Measurements from ENCODE around the gene RNASE8. TPM values are rescaled to one million over a fixed set of nuclear protein-coding genes. Genes with fewer than 3 reads are reported as not detected.

RNASE8 gene
- total RNA-seq, 1 experiment from 2014 or later, result not detected

- H3K4me3 ChIP-seq (ENCODE audit: low read length), result no peak overlapping the region
- no peak overlapping the region for H3K4me2 ChIP-seq (ENCODE audit: low read depth, low read length, poor library complexity, severe bottlenecking)
- H2AFZ ChIP-seq (ENCODE audit: low read length), result no peak overlapping the region
These were observed 34.8 kb downstream of the RNASE8 start for GRCh38 chr14:21092273-21093011.

GRCh38 chr14:21093018-21093417, 35.4 kb downstream of the RNASE8 start:
- Histone ChIP-seq H3K4me1 (ENCODE audit: low read length) (no peaks in the 10 kb centered on the region), H3K9me3 (ENCODE audit: low read length) (no peaks in the 10 kb centered on the region), H4K20me1 (ENCODE audit: insufficient read depth, low read depth, low read length) (peaks cover 6% of the 10 kb centered on the region; the same call in 1 of the 2 replicates), H3K9ac (ENCODE audit: low read length) (no peak overlapping the region), H3K27me3 (ENCODE audit: low read length) (no peaks in the 10 kb centered on the region), H3K27ac (ENCODE audit: low read length) (no peak overlapping the region), H3K79me2 (ENCODE audit: low read length) (no peaks in the 10 kb centered on the region), H2AFZ (ENCODE audit: low read length) (no peak overlapping the region), H3K36me3 (ENCODE audit: insufficient read depth, low read length) (no peaks in the 10 kb centered on the region), H3K4me2 (ENCODE audit: low read depth, low read length, poor library complexity, severe bottlenecking) (no peak overlapping the region), H3K4me3 (ENCODE audit: low read length) (no peak overlapping the region), H3K9me2 (replicated peaks; ENCODE audit: insufficient read depth, low read length) (no peaks in the 10 kb centered on the region)
- no peak for DNase-seq

More at GRCh38 chr14:21092273-21093011, 34.8 kb downstream of the RNASE8 start:
- peaks cover 6% of the 10 kb centered on the region; the same call in 1 of the 2 replicates for H4K20me1 ChIP-seq (ENCODE audit: insufficient read depth, low read depth, low read length)
- no peaks in the 10 kb centered on the region for H3K27me3 ChIP-seq (ENCODE audit: low read length)
- no peaks in the 10 kb centered on the region for H3K9me3 ChIP-seq (ENCODE audit: low read length)
- peak; percentile 95 for DNase-seq
- H3K36me3 ChIP-seq (ENCODE audit: insufficient read depth, low read length), result no peaks in the 10 kb centered on the region
- no peak overlapping the region for H3K27ac ChIP-seq (ENCODE audit: low read length)
- no peaks in the 10 kb centered on the region for H3K9me2 ChIP-seq (replicated peaks; ENCODE audit: insufficient read depth, low read length)
- 0 out of 2 replicates have a peak, but pooled peaks cover 3% of the 10 kb centered on the region for H3K4me1 ChIP-seq (ENCODE audit: low read length)
- no peaks in the 10 kb centered on the region for H3K79me2 ChIP-seq (ENCODE audit: low read length)
- H3K9ac ChIP-seq (ENCODE audit: low read length), result no peak overlapping the region

GRCh38 chr14:21093769-21094681, 36.4 kb downstream of the RNASE8 start:
- no peak overlapping the region for H3K4me3 ChIP-seq (ENCODE audit: low read length)
- H3K9me3 ChIP-seq (ENCODE audit: low read length), result no peaks in the 10 kb centered on the region
- no peak overlapping the region for H3K27ac ChIP-seq (ENCODE audit: low read length)
- no peaks in the 10 kb centered on the region for H3K36me3 ChIP-seq (ENCODE audit: insufficient read depth, low read length)
- peaks cover 5% of the 10 kb centered on the region; the same call in 1 of the 2 replicates for H3K4me1 ChIP-seq (ENCODE audit: low read length)
- H3K27me3 ChIP-seq (ENCODE audit: low read length), result no peaks in the 10 kb centered on the region
- H3K9me2 ChIP-seq (replicated peaks; ENCODE audit: insufficient read depth, low read length), result no peaks in the 10 kb centered on the region
- no peak overlapping the region for H2AFZ ChIP-seq (ENCODE audit: low read length)
- H4K20me1 ChIP-seq (ENCODE audit: insufficient read depth, low read depth, low read length), result peaks cover 6% of the 10 kb centered on the region; the same call in 1 of the 2 replicates
- no peak for DNase-seq
- H3K4me2 ChIP-seq (ENCODE audit: low read depth, low read length, poor library complexity, severe bottlenecking), result no peak overlapping the region
- no peak overlapping the region for H3K9ac ChIP-seq (ENCODE audit: low read length)
- H3K79me2 ChIP-seq (ENCODE audit: low read length), result no peaks in the 10 kb centered on the region

- H3K9me3 ChIP-seq (ENCODE audit: low read length), result no peaks in the 10 kb centered on the region
- no peak overlapping the region for H2AFZ ChIP-seq (ENCODE audit: low read length)
- no peak overlapping the region for H3K4me3 ChIP-seq (ENCODE audit: low read length)
- H3K9ac ChIP-seq (ENCODE audit: low read length), result no peak overlapping the region
- peaks cover 6% of the 10 kb centered on the region for H3K4me1 ChIP-seq (ENCODE audit: low read length)
- H3K27ac ChIP-seq (ENCODE audit: low read length), result no peak overlapping the region
- H3K9me2 ChIP-seq (replicated peaks; ENCODE audit: insufficient read depth, low read length), result no peaks in the 10 kb centered on the region
- H3K4me2 ChIP-seq (ENCODE audit: low read depth, low read length, poor library complexity, severe bottlenecking), result no peak overlapping the region
- H3K36me3 ChIP-seq (ENCODE audit: insufficient read depth, low read length), result no peaks in the 10 kb centered on the region
- H3K79me2 ChIP-seq (ENCODE audit: low read length), result no peaks in the 10 kb centered on the region
- peaks cover 6% of the 10 kb centered on the region; the same call in 1 of the 2 replicates for H4K20me1 ChIP-seq (ENCODE audit: insufficient read depth, low read depth, low read length)
- no peaks in the 10 kb centered on the region for H3K27me3 ChIP-seq (ENCODE audit: low read length)
- no peak for DNase-seq
These were observed 38.0 kb downstream of the RNASE8 start for GRCh38 chr14:21095430-21096205.

GRCh38 chr14:21096438-21096837, 38.8 kb downstream of the RNASE8 start:
- H3K4me1 ChIP-seq (ENCODE audit: low read length), result peaks cover 6% of the 10 kb centered on the region
- H3K79me2 ChIP-seq (ENCODE audit: low read length), result no peaks in the 10 kb centered on the region
- no peaks in the 10 kb centered on the region for H3K36me3 ChIP-seq (ENCODE audit: insufficient read depth, low read length)
- H4K20me1 ChIP-seq (ENCODE audit: insufficient read depth, low read depth, low read length), result peaks cover 6% of the 10 kb centered on the region; the same call in 1 of the 2 replicates
- DNase-seq, result no peak
- H3K4me3 ChIP-seq (ENCODE audit: low read length), result no peak overlapping the region
- H3K27me3 ChIP-seq (ENCODE audit: low read length), result no peaks in the 10 kb centered on the region
- H3K9me2 ChIP-seq (replicated peaks; ENCODE audit: insufficient read depth, low read length), result no peaks in the 10 kb centered on the region
- no peak overlapping the region for H2AFZ ChIP-seq (ENCODE audit: low read length)
- no peak overlapping the region for H3K27ac ChIP-seq (ENCODE audit: low read length)
- H3K4me2 ChIP-seq (ENCODE audit: low read depth, low read length, poor library complexity, severe bottlenecking), result no peak overlapping the region
- no peak overlapping the region for H3K9ac ChIP-seq (ENCODE audit: low read length)
- no peaks in the 10 kb centered on the region for H3K9me3 ChIP-seq (ENCODE audit: low read length)

GRCh38 chr14:21096978-21097635, 39.5 kb downstream of the RNASE8 start:
- no peaks in the 10 kb centered on the region for H3K27me3 ChIP-seq (ENCODE audit: low read length)
- H3K27ac ChIP-seq (ENCODE audit: low read length), result no peak overlapping the region
- H3K79me2 ChIP-seq (ENCODE audit: low read length), result no peaks in the 10 kb centered on the region
- H3K4me2 ChIP-seq (ENCODE audit: low read depth, low read length, poor library complexity, severe bottlenecking), result no peak overlapping the region
- H3K4me3 ChIP-seq (ENCODE audit: low read length), result no peak overlapping the region
- no peak overlapping the region for H3K9ac ChIP-seq (ENCODE audit: low read length)
- no peak for DNase-seq
- H4K20me1 ChIP-seq (ENCODE audit: insufficient read depth, low read depth, low read length), result peaks cover 6% of the 10 kb centered on the region; the same call in 1 of the 2 replicates
- peaks cover 6% of the 10 kb centered on the region for H3K4me1 ChIP-seq (ENCODE audit: low read length)
- no peak overlapping the region for H2AFZ ChIP-seq (ENCODE audit: low read length)
- H3K36me3 ChIP-seq (ENCODE audit: insufficient read depth, low read length), result no peaks in the 10 kb centered on the region
- no peaks in the 10 kb centered on the region for H3K9me3 ChIP-seq (ENCODE audit: low read length)
- H3K9me2 ChIP-seq (replicated peaks; ENCODE audit: insufficient read depth, low read length), result no peaks in the 10 kb centered on the region

GRCh38 chr14:21097636-21098075, 40.0 kb downstream of the RNASE8 start:
- Histone ChIP-seq H3K36me3 (ENCODE audit: insufficient read depth, low read length) (no peaks in the 10 kb centered on the region), H3K27ac (ENCODE audit: low read length) (no peak overlapping the region), H3K4me3 (ENCODE audit: low read length) (no peak overlapping the region), H2AFZ (ENCODE audit: low read length) (no peak overlapping the region), H4K20me1 (ENCODE audit: insufficient read depth, low read depth, low read length) (peaks cover 6% of the 10 kb centered on the region; the same call in 1 of the 2 replicates), H3K79me2 (ENCODE audit: low read length) (no peaks in the 10 kb centered on the region), H3K9me2 (replicated peaks; ENCODE audit: insufficient read depth, low read length) (no peaks in the 10 kb centered on the region), H3K4me2 (ENCODE audit: low read depth, low read length, poor library complexity, severe bottlenecking) (no peak overlapping the region), H3K9ac (ENCODE audit: low read length) (no peak overlapping the region), H3K9me3 (ENCODE audit: low read length) (no peaks in the 10 kb centered on the region), H3K27me3 (ENCODE audit: low read length) (no peaks in the 10 kb centered on the region), H3K4me1 (ENCODE audit: low read length) (peaks cover 11% of the 10 kb centered on the region)
- no peak for DNase-seq
